ENCODE data around the gene SURF6.
"Not testable (repeated sequence)": the region's sequence is repeated elsewhere in the genome, so short reads cannot be mapped to it uniquely, and the experiment has no call there.

Gene SURF6

GRCh38 chr9:133323211-133323610 lies 12.8 kb downstream of the SURF6 start:
- no peaks in the 10 kb centered on the region for H3K36me3 ChIP-seq (ENCODE audit: control insufficient read depth in 2 of 2, insufficient read depth in 2 of 2, low read length in 2 of 2)
- H3K4me1 ChIP-seq (ENCODE audit: control insufficient read depth, insufficient read depth, low read length) = no peaks in the 10 kb centered on the region
- no peak overlapping the region for H3K9ac ChIP-seq (ENCODE audit: low read length in 2 of 2)
- no peaks in the 10 kb centered on the region for H3K9me3 ChIP-seq (ENCODE audit: control insufficient read depth in 2 of 2, low read length in 2 of 2)
- H3K27me3 ChIP-seq (ENCODE audit: control insufficient read depth in 1 of 2, insufficient read depth in 2 of 2, low read length in 2 of 2) = no peaks in the 10 kb centered on the region
- H3K4me3 ChIP-seq (ENCODE audit: low read length in 2 of 2) = no peak overlapping the region
- H3K27ac ChIP-seq (ENCODE audit: low read length) = no peak overlapping the region

- Histone ChIP-seq H3K4me1 (ENCODE audit: control insufficient read depth, insufficient read depth, low read length) (no peaks in the 10 kb centered on the region), H3K27me3 (ENCODE audit: control insufficient read depth in 1 of 2, insufficient read depth in 2 of 2, low read length in 2 of 2) (no peaks in the 10 kb centered on the region), H3K36me3 (ENCODE audit: control insufficient read depth in 2 of 2, insufficient read depth in 2 of 2, low read length in 2 of 2) (no peaks in the 10 kb centered on the region), H3K4me3 (ENCODE audit: low read length in 2 of 2) (no peak overlapping the region), H3K27ac (ENCODE audit: low read length) (no peak overlapping the region), H3K9me3 (ENCODE audit: control insufficient read depth in 2 of 2, low read length in 2 of 2) (no peaks in the 10 kb centered on the region), H3K9ac (ENCODE audit: low read length in 2 of 2) (no peak overlapping the region)
These were observed 13.3 kb downstream of the SURF6 start for GRCh38 chr9:133322701-133323100.

- Histone ChIP-seq H3K9me3 (ENCODE audit: control insufficient read depth in 2 of 2, low read length in 2 of 2) (no peaks in the 10 kb centered on the region), H3K4me3 (ENCODE audit: low read length in 2 of 2) (no peak overlapping the region), H3K36me3 (ENCODE audit: control insufficient read depth in 2 of 2, insufficient read depth in 2 of 2, low read length in 2 of 2) (no peaks in the 10 kb centered on the region), H3K27ac (ENCODE audit: low read length) (no peak overlapping the region), H3K27me3 (ENCODE audit: control insufficient read depth in 1 of 2, insufficient read depth in 2 of 2, low read length in 2 of 2) (no peaks in the 10 kb centered on the region), H3K9ac (ENCODE audit: low read length in 2 of 2) (no peak overlapping the region), H3K4me1 (ENCODE audit: control insufficient read depth, insufficient read depth, low read length) (no peaks in the 10 kb centered on the region)
These were observed 14.5 kb downstream of the SURF6 start for GRCh38 chr9:133321411-133321935.

- Histone ChIP-seq H3K4me3 (ENCODE audit: low read length in 2 of 2) (no peak overlapping the region), H3K27ac (ENCODE audit: low read length) (no peak overlapping the region), H3K9ac (ENCODE audit: low read length in 2 of 2) (no peak overlapping the region), H3K4me1 (ENCODE audit: control insufficient read depth, insufficient read depth, low read length) (no peaks in the 10 kb centered on the region), H3K27me3 (ENCODE audit: control insufficient read depth in 1 of 2, insufficient read depth in 2 of 2, low read length in 2 of 2) (no peaks in the 10 kb centered on the region), H3K36me3 (ENCODE audit: control insufficient read depth in 2 of 2, insufficient read depth in 2 of 2, low read length in 2 of 2) (no peaks in the 10 kb centered on the region), H3K9me3 (ENCODE audit: control insufficient read depth in 2 of 2, low read length in 2 of 2) (no peaks in the 10 kb centered on the region)
These were observed 15.5 kb downstream of the SURF6 start for GRCh38 chr9:133320421-133320881.

- not testable (repeated sequence) for H3K9ac ChIP-seq (ENCODE audit: low read length in 2 of 2); H3K27me3 ChIP-seq (ENCODE audit: control insufficient read depth in 1 of 2, insufficient read depth in 2 of 2, low read length in 2 of 2)
These were observed 18.4 kb downstream of the SURF6 start for GRCh38 chr9:133317551-133317950.

GRCh38 chr9:133315997-133316396 lies 20.0 kb downstream of the SURF6 start:
- H3K4me3 ChIP-seq (ENCODE audit: low read length in 2 of 2) = no peak overlapping the region
- H3K27me3 ChIP-seq (ENCODE audit: control insufficient read depth in 1 of 2, insufficient read depth in 2 of 2, low read length in 2 of 2) = no peaks in the 10 kb centered on the region
- H3K36me3 ChIP-seq (ENCODE audit: control insufficient read depth in 2 of 2, insufficient read depth in 2 of 2, low read length in 2 of 2) = no peaks in the 10 kb centered on the region
- H3K27ac ChIP-seq (ENCODE audit: low read length) = no peak overlapping the region
- H3K9ac ChIP-seq (ENCODE audit: low read length in 2 of 2) = no peak overlapping the region
- no peaks in the 10 kb centered on the region for H3K4me1 ChIP-seq (ENCODE audit: control insufficient read depth, insufficient read depth, low read length)
- H3K9me3 ChIP-seq (ENCODE audit: control insufficient read depth in 2 of 2, low read length in 2 of 2) = no peaks in the 10 kb centered on the region

More at GRCh38 chr9:133317551-133317950, 18.4 kb downstream of the SURF6 start:
- H3K27ac ChIP-seq (ENCODE audit: low read length); H3K4me1 ChIP-seq (ENCODE audit: control insufficient read depth, insufficient read depth, low read length); H3K9me3 ChIP-seq (ENCODE audit: control insufficient read depth in 2 of 2, low read length in 2 of 2); H3K4me3 ChIP-seq (ENCODE audit: low read length in 2 of 2); H3K36me3 ChIP-seq (ENCODE audit: control insufficient read depth in 2 of 2, insufficient read depth in 2 of 2, low read length in 2 of 2): not testable (repeated sequence)

GRCh38 chr9:133309608-133310007 lies 26.4 kb downstream of the SURF6 start:
- H3K4me1 ChIP-seq (ENCODE audit: control insufficient read depth, insufficient read depth, low read length) = no peaks in the 10 kb centered on the region
- no peak overlapping the region for H3K27ac ChIP-seq (ENCODE audit: low read length)
- no peaks in the 10 kb centered on the region for H3K36me3 ChIP-seq (ENCODE audit: control insufficient read depth in 2 of 2, insufficient read depth in 2 of 2, low read length in 2 of 2)
- peaks cover 0 to 7% of the 10 kb centered on the region in 2 donors for H3K27me3 ChIP-seq (ENCODE audit: control insufficient read depth in 1 of 2, insufficient read depth in 2 of 2, low read length in 2 of 2)
- no peak overlapping the region for H3K9ac ChIP-seq (ENCODE audit: low read length in 2 of 2)
- no peak overlapping the region for H3K4me3 ChIP-seq (ENCODE audit: low read length in 2 of 2)
- no peaks in the 10 kb centered on the region for H3K9me3 ChIP-seq (ENCODE audit: control insufficient read depth in 2 of 2, low read length in 2 of 2)

- no peaks in the 10 kb centered on the region for H3K36me3 ChIP-seq (ENCODE audit: control insufficient read depth in 2 of 2, insufficient read depth in 2 of 2, low read length in 2 of 2)
- H3K4me3 ChIP-seq (ENCODE audit: low read length in 2 of 2) = no peak overlapping the region
- H3K27me3 ChIP-seq (ENCODE audit: control insufficient read depth in 1 of 2, insufficient read depth in 2 of 2, low read length in 2 of 2) = peaks cover 0 to 10% of the 10 kb centered on the region in 2 donors
- no peak overlapping the region for H3K9ac ChIP-seq (ENCODE audit: low read length in 2 of 2)
- no peaks in the 10 kb centered on the region for H3K4me1 ChIP-seq (ENCODE audit: control insufficient read depth, insufficient read depth, low read length)
- no peaks in the 10 kb centered on the region for H3K9me3 ChIP-seq (ENCODE audit: control insufficient read depth in 2 of 2, low read length in 2 of 2)
- H3K27ac ChIP-seq (ENCODE audit: low read length) = no peak overlapping the region
These were observed 28.7 kb downstream of the SURF6 start for GRCh38 chr9:133307301-133307700.

GRCh38 chr9:133306242-133307204 lies 29.5 kb downstream of the SURF6 start:
- peaks cover 0 to 12% of the 10 kb centered on the region in 2 donors for H3K27me3 ChIP-seq (ENCODE audit: control insufficient read depth in 1 of 2, insufficient read depth in 2 of 2, low read length in 2 of 2)
- H3K27ac ChIP-seq (ENCODE audit: low read length) = no peak overlapping the region
- H3K36me3 ChIP-seq (ENCODE audit: control insufficient read depth in 2 of 2, insufficient read depth in 2 of 2, low read length in 2 of 2) = no peaks in the 10 kb centered on the region
- no peaks in the 10 kb centered on the region for H3K4me1 ChIP-seq (ENCODE audit: control insufficient read depth, insufficient read depth, low read length)
- no peak overlapping the region for H3K4me3 ChIP-seq (ENCODE audit: low read length in 2 of 2)
- no peaks in the 10 kb centered on the region for H3K9me3 ChIP-seq (ENCODE audit: control insufficient read depth in 2 of 2, low read length in 2 of 2)
- no peak overlapping the region for H3K9ac ChIP-seq (ENCODE audit: low read length in 2 of 2)

GRCh38 chr9:133305731-133306130 lies 30.3 kb downstream of the SURF6 start:
- Histone ChIP-seq H3K27me3 (ENCODE audit: control insufficient read depth in 1 of 2, insufficient read depth in 2 of 2, low read length in 2 of 2) (peaks cover 0 to 12% of the 10 kb centered on the region in 2 donors), H3K27ac (ENCODE audit: low read length) (no peak overlapping the region), H3K9me3 (ENCODE audit: control insufficient read depth in 2 of 2, low read length in 2 of 2) (no peaks in the 10 kb centered on the region), H3K4me3 (ENCODE audit: low read length in 2 of 2) (no peak overlapping the region), H3K9ac (ENCODE audit: low read length in 2 of 2) (no peak overlapping the region), H3K4me1 (ENCODE audit: control insufficient read depth, insufficient read depth, low read length) (no peaks in the 10 kb centered on the region), H3K36me3 (ENCODE audit: control insufficient read depth in 2 of 2, insufficient read depth in 2 of 2, low read length in 2 of 2) (no peaks in the 10 kb centered on the region)
